Suprapubic skin (tissue), 3 donors: ENCODE results near the gene C2CD5.

Experiments used
- EP300 ChIP-seq: sonication (generic); formaldehyde crosslinking; IDR thresholded peaks from one replicate; pipeline ENCODE4 v1.6.1; 2017; ENCODE audit warnings: antibody characterized with exemption
- TF ChIP-seq, protein P1 (sequence below), 2 donors: fragments of 200-600 bp in 1 of 2; fragments of 450-650 bp in 1 of 2; sonication (generic) in 1 of 2; IDR thresholded peaks; one replicate each; pipeline ENCODE4 v1.5.1; 2016 to 2019; ENCODE audit warnings: antibody characterized with exemption in 2 of 2, mild to moderate bottlenecking in 1 of 2, moderate library complexity in 1 of 2

DNA sequence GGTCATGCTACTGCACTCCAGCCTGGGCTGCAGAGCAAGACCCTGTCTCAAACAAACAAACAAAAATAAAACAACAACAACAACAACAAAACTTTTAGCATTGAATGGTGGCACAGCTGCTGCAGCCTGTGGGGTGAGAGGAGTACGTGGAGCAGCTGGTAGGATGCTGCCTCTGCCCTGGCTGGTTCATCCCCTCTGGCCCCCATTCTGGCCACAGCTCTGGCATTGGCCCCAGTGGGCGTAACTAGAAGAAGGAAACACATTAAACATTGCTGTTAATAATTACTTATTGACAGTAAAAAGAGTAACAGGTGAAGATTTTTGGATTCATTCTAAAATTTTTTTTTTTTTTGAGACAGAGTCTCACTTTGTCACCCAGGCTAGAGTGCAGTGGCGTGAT lies 28.8 kb upstream of the C2CD5 start:
- TF ChIP-seq, protein P1, sequence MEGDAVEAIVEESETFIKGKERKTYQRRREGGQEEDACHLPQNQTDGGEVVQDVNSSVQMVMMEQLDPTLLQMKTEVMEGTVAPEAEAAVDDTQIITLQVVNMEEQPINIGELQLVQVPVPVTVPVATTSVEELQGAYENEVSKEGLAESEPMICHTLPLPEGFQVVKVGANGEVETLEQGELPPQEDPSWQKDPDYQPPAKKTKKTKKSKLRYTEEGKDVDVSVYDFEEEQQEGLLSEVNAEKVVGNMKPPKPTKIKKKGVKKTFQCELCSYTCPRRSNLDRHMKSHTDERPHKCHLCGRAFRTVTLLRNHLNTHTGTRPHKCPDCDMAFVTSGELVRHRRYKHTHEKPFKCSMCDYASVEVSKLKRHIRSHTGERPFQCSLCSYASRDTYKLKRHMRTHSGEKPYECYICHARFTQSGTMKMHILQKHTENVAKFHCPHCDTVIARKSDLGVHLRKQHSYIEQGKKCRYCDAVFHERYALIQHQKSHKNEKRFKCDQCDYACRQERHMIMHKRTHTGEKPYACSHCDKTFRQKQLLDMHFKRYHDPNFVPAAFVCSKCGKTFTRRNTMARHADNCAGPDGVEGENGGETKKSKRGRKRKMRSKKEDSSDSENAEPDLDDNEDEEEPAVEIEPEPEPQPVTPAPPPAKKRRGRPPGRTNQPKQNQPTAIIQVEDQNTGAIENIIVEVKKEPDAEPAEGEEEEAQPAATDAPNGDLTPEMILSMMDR (IDR thresholded peaks at IDR 0.05), result no peak
- no peak for TF ChIP-seq EP300
